Naive B cell (primary cell): ENCODE data around the gene MYO18A. TPM values are rescaled to one million over a fixed set of nuclear protein-coding genes. Genes with fewer than 3 reads are reported as not detected.
"Not testable (repeated sequence)": the region's sequence is repeated elsewhere in the genome, so short reads cannot be mapped to it uniquely, and the experiment has no call there.

Source experiments
- ATAC-seq, 2 donors: fragments of 150-1000 bp; cut with Tn5 transposase; 2 replicates each; pipeline ENCODE4 v1.10.0; 2021; ENCODE audit warnings: low read depth in 2 of 2, mild to moderate bottlenecking in 2 of 2, moderate library complexity in 2 of 2
- DNase-seq: peaks from one replicate; pipeline ENCODE4 v3.0.0; 2022
- H3K27ac Mint-ChIP-seq, 6 donors: one replicate each; pipeline ENCODE4 v1.8.0; 2020 to 2022; ENCODE audit warnings: mild to moderate bottlenecking in 6 of 6, mixed read lengths in 6 of 6, moderate library complexity in 5 of 6, inconsistent platforms in 2 of 6
- H3K27me3 Mint-ChIP-seq, 3 donors: one replicate each; pipeline ENCODE4 v1.8.0; 2021 to 2022; ENCODE audit warnings: mixed read lengths in 3 of 3, mild to moderate bottlenecking in 1 of 3
- H3K36me3 Mint-ChIP-seq, 2 donors: one replicate each; pipeline ENCODE4 v1.8.0; 2020 to 2022; ENCODE audit warnings: mixed read lengths in 2 of 2, inconsistent platforms in 1 of 2, mild to moderate bottlenecking in 1 of 2
- H3K4me1 Mint-ChIP-seq, 3 donors: one replicate each; pipeline ENCODE4 v1.8.0; 2020 to 2022; ENCODE audit warnings: mixed read lengths in 3 of 3, inconsistent platforms in 1 of 3, mild to moderate bottlenecking in 1 of 3, moderate library complexity in 1 of 3
- H3K4me3 Mint-ChIP-seq, 8 donors: one replicate each; pipeline ENCODE4 v1.8.0; 2020 to 2022; ENCODE audit warnings: mild to moderate bottlenecking in 8 of 8, mixed read lengths in 8 of 8, moderate library complexity in 8 of 8, inconsistent platforms in 2 of 8
- H3K9me3 Mint-ChIP-seq, 7 donors: one replicate each; pipeline ENCODE4 v1.8.0; 2020 to 2022; ENCODE audit warnings: mixed read lengths in 7 of 7, mild to moderate bottlenecking in 5 of 7, inconsistent platforms in 2 of 7, moderate library complexity in 1 of 7
- polyA plus RNA-seq, 6 donors: library from polyadenylated mRNA; unstranded; fragments of 300-500 nt; fragmentation: Illumina TruSeq; gene quantifications; one replicate each; pipeline ENCODE4 v1.2.3, GENCODE V29; 2021; ENCODE audit warnings: low read depth in 6 of 6

Gene MYO18A
- polyA plus RNA-seq, 6 donors from 2014 or later, result 5.1 to 51.6 (median 17.0) TPM

GRCh38 chr17:29155966-29156338, 24.2 kb downstream of the MYO18A start:
- Mint-ChIP-seq H3K36me3 (no peaks in the 10 kb centered on the region), H3K27ac (peak overlapping the region in 2 of 6 donors; percentile 61 to 65), H3K4me3 (no peak overlapping the region), H3K27me3 (peaks cover 0 to 7% (median 0%) of the 10 kb centered on the region in 3 donors), H3K4me1 (peaks cover 0 to 5% (median 0%) of the 10 kb centered on the region in 3 donors), H3K9me3 (no peaks in the 10 kb centered on the region)
- ATAC-seq (no peak), DNase-seq (no peak)

DNA sequence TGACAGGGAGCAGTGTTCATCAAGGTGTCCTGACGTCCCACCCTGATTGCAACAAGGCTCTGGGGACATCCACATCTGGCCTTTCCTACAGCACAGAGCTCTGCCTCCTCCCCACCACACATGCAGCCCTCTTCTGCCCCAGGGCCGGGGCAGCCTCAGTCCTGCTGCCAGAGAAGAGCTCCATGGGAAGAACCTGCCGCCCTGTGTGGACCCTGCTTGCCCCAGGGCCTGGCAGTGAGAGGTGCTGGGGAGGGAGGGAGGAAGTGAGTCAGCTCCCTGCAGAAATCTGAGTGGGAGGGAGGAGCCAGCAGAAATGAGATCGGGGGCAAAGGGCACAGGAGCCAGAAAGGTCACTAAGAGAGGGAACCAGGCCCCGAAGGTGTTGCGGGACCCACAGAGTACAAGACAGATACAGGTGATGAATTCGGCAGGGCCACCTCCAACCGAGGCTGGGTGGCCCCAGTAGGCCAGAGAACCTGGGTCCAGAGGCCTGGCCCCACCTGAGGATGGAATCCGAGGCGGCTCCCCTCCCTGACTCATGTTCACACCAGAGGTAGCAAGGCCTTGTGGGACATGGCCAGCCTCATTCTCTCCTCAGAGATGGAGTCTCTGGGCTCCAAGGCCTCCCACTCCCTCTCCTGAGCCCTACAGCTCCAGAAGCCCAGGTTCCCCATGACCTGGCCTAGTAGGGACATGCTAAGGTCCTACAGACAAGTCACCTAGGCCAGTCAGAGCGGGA, 24.8 kb downstream of the MYO18A start:
- Mint-ChIP-seq H3K36me3 (no peaks in the 10 kb centered on the region), H3K27ac (peak overlapping the region in 1 of 6 donors; percentile 47), H3K9me3 (no peaks in the 10 kb centered on the region), H3K27me3 (peaks cover 0 to 7% (median 0%) of the 10 kb centered on the region in 3 donors), H3K4me1 (peaks cover 0 to 10% (median 5%) of the 10 kb centered on the region in 3 donors), H3K4me3 (no peak overlapping the region)
- DNase-seq (no peak), ATAC-seq (no peak)

DNA sequence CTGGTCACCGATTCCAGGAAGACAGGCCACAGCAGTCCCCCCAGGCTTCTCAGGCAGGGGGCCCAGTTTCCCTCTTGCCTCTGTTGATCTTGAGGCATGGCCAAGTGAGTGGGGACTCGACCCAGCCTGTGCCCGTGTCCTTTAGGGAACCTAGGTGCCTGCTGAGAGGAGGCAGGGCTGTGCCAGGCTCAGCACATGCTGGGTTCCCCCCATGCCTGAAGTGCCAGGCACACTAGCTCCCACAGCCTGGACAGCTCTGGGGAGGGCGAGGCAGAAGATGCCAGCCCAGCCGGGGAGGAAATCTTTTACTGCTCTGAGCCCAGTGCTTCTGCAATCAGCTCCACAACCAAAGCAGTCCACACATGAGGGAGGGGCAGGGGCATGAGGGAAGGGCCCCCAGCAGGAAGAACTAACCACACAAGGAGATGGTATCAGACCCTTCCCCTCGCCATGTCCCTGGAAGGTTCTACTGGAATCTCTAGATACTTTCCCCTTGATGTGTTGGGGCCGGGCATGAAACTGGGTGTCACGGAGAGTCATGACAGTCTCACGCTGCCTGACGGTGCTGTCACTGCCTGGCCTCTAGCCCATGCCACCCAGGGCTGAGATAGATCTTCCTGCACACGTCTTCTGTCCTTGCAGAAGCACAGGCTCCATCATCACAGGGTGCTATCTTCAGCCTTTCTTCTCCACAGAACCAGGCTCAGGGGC, 25.5 kb downstream of the MYO18A start:
- Mint-ChIP-seq H3K4me3 (no peak overlapping the region), H3K36me3 (no peaks in the 10 kb centered on the region), H3K9me3 (no peaks in the 10 kb centered on the region), H3K4me1 (peaks cover 4 to 17% (median 12%) of the 10 kb centered on the region in 3 donors), H3K27ac (no peak overlapping the region), H3K27me3 (peaks cover 0 to 7% (median 0%) of the 10 kb centered on the region in 3 donors)
- DNase-seq (no peak), ATAC-seq (no peak)

- H3K36me3 Mint-ChIP-seq, result no peaks in the 10 kb centered on the region
- peak overlapping the region in 2 of 6 donors; percentile 16 to 73 for H3K27ac Mint-ChIP-seq
- no peak overlapping the region for H3K4me3 Mint-ChIP-seq
- ATAC-seq, result no peak
- H3K9me3 Mint-ChIP-seq, result no peaks in the 10 kb centered on the region
- peaks cover 28 to 46% (median 33%) of the 10 kb centered on the region in 3 donors for H3K4me1 Mint-ChIP-seq
- DNase-seq, result no peak
- peaks cover 0 to 7% (median 0%) of the 10 kb centered on the region in 3 donors for H3K27me3 Mint-ChIP-seq
Measured at GRCh38 chr17:29151567-29151966, 28.6 kb downstream of the MYO18A start.

GRCh38 chr17:29150161-29150560, 30.0 kb downstream of the MYO18A start:
- peak overlapping the region; percentile 81 to 97 (median 94) for H3K27ac Mint-ChIP-seq
- H3K9me3 Mint-ChIP-seq, result no peaks in the 10 kb centered on the region
- no peak for DNase-seq
- H3K4me1 Mint-ChIP-seq, result peaks cover 38 to 54% (median 41%) of the 10 kb centered on the region in 3 donors
- H3K36me3 Mint-ChIP-seq, result no peaks in the 10 kb centered on the region
- peaks cover 0 to 7% (median 0%) of the 10 kb centered on the region in 3 donors for H3K27me3 Mint-ChIP-seq
- peak overlapping the region in 7 of 8 donors; percentile 67 to 90 (median 84) for H3K4me3 Mint-ChIP-seq
- ATAC-seq, result no peak

- ATAC-seq (peak; percentile 31 to 46), DNase-seq (peak; percentile 56)
- Mint-ChIP-seq H3K4me3 (peak overlapping the region; percentile 67 to 90 (median 84)), H3K27me3 (peaks cover 0 to 2% (median 0%) of the 10 kb centered on the region in 3 donors), H3K27ac (peak overlapping the region; percentile 81 to 97 (median 94)), H3K4me1 (peaks cover 41 to 54% (median 44%) of the 10 kb centered on the region in 3 donors), H3K36me3 (no peaks in the 10 kb centered on the region), H3K9me3 (no peaks in the 10 kb centered on the region)
Measured at GRCh38 chr17:29149431-29150064, 30.6 kb downstream of the MYO18A start.

GRCh38 chr17:29148790-29149430, 31.3 kb downstream of the MYO18A start:
- Mint-ChIP-seq H3K4me3 (peak overlapping the region; percentile 67 to 90 (median 84)), H3K9me3 (no peaks in the 10 kb centered on the region), H3K27me3 (no peaks in the 10 kb centered on the region), H3K4me1 (peaks cover 45 to 60% (median 46%) of the 10 kb centered on the region in 3 donors), H3K36me3 (no peaks in the 10 kb centered on the region), H3K27ac (peak overlapping the region; percentile 81 to 97 (median 89))
- ATAC-seq, result peak; percentile 85 to 88
- DNase-seq, result peak; percentile 93

DNA sequence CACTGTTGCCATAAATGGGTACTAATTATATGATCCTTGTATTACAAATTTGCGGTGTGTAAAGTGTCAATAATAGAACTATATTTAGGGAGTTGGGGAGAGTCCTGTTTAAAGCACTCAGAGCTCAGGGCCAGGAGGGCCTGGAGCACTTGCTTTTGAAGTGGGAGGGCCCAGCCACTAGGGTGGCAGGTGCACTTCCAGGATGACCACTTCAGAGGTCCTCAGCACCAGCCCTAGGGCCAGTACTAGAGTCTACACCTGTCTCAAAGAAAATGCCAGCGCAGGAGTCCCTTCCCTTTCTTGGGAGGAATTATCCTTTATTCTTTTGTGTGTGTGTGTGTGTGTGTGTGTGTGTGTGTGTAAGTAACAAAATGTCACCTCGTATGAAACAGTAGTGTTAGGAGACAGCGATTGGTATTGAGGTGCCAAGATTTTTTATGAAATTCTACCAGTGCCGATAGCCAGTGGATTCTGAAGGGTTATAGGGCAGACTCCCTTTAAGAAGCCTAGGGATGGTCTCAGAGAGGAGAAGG, 31.9 kb downstream of the MYO18A start:
- peak overlapping the region; percentile 30 to 94 (median 82) for H3K27ac Mint-ChIP-seq
- H3K27me3 Mint-ChIP-seq, result no peaks in the 10 kb centered on the region
- no peaks in the 10 kb centered on the region for H3K9me3 Mint-ChIP-seq
- no peaks in the 10 kb centered on the region for H3K36me3 Mint-ChIP-seq
- peaks cover 50 to 65% (median 50%) of the 10 kb centered on the region in 3 donors for H3K4me1 Mint-ChIP-seq
- ATAC-seq, result no peak
- DNase-seq, result no peak
- H3K4me3 Mint-ChIP-seq, result peak overlapping the region; percentile 54 to 90 (median 72)

- H3K27ac Mint-ChIP-seq, result peak overlapping the region in 4 of 6 donors; percentile 7 to 91 (median 80)
- no peaks in the 10 kb centered on the region for H3K36me3 Mint-ChIP-seq
- no peak for DNase-seq
- no peaks in the 10 kb centered on the region for H3K9me3 Mint-ChIP-seq
- peaks cover 50 to 65% (median 54%) of the 10 kb centered on the region in 3 donors for H3K4me1 Mint-ChIP-seq
- no peak for ATAC-seq
- peak overlapping the region in 6 of 8 donors; percentile 28 to 73 (median 44) for H3K4me3 Mint-ChIP-seq
- no peaks in the 10 kb centered on the region for H3K27me3 Mint-ChIP-seq
Measured at GRCh38 chr17:29147682-29148081, 32.5 kb downstream of the MYO18A start.

GRCh38 chr17:29147228-29147627, 33.0 kb downstream of the MYO18A start:
- Mint-ChIP-seq H3K27ac (peak overlapping the region in 1 of 6 donors; percentile 81), H3K4me3 (peak overlapping the region in 1 of 8 donors; percentile 67), H3K4me1 (peaks cover 50 to 65% (median 58%) of the 10 kb centered on the region in 3 donors)
- not testable (repeated sequence) for H3K9me3 Mint-ChIP-seq, H3K27me3 Mint-ChIP-seq, H3K36me3 Mint-ChIP-seq, DNase-seq, ATAC-seq

DNA sequence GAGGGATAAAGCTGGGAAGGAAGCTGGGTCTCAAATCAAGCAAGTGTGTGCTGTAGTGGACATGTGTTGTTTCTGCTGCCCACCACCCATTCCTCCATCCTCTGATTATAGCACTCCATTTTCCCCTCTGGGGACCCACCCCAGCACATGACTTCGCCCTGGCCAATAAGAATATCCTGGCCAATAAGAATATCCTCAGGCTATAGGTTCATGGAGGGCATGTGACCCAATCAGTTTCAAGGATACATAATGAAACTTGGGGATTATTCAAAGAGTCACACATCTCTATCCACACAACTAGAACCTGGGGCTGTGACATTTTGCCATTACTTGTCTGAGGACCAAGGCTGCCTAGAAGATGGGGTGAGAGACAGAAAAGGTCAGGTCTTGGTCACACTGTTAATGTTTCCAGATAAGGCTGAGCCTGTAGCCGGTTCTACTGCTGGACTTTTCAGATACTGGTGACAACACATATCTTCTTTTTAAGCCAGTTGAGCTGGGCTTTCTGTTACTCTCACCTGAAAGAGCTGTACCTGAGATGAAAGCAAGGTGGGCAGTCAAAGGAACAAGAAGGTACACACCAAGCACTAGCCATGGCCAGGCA, 33.7 kb downstream of the MYO18A start:
- H3K27me3 Mint-ChIP-seq, result no peaks in the 10 kb centered on the region
- no peaks in the 10 kb centered on the region for H3K9me3 Mint-ChIP-seq
- no peak overlapping the region for H3K4me3 Mint-ChIP-seq
- ATAC-seq (no peak), DNase-seq (no peak)
- H3K27ac Mint-ChIP-seq, result peak overlapping the region in 4 of 6 donors; percentile 8 to 83 (median 55)
- H3K4me1 Mint-ChIP-seq, result peaks cover 52 to 68% (median 65%) of the 10 kb centered on the region in 3 donors
- H3K36me3 Mint-ChIP-seq, result no peaks in the 10 kb centered on the region

DNA sequence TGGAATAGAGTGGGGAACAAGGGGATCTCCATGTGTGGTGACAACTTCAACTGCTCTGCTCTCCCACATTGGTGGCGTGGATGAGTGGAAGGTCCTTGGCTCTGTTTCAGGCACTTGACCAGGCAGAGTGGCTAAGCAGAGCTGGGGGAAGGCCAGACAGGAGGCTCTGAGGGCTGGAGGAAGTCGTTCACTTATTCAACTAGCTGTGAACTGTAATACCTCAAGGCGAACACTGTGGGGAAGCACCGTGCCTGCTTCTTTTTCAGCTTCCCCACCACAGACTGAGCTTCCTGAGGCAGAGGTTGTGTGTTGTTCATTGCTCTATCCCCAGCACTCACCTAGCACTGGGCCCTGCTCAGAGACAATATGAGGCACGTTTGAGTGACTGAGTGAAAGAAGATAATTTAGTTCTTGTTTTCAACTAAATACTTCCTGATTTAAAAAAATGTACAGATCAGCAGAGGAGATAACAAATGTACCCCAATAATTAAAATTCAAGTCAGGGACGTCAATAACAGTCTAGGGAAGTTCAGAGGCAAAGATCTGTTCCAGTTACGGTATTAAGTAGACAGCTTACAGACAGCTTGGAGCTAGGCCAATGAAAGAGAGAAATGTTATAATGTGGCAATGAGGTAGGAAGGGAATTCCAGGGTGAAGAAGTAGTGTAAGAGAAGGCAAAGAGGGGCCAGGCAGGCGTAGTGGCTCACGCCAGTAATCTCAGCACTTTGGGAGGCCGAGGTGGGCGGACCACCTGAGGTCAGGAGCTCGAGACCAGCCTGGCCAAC, 34.7 kb downstream of the MYO18A start:
- no peaks in the 10 kb centered on the region for H3K36me3 Mint-ChIP-seq
- no peaks in the 10 kb centered on the region for H3K27me3 Mint-ChIP-seq
- H3K9me3 Mint-ChIP-seq, result no peaks in the 10 kb centered on the region
- ATAC-seq (peak; percentile 40 to 52), DNase-seq (peak; percentile 68)
- H3K4me3 Mint-ChIP-seq, result peak overlapping the region in 4 of 8 donors; percentile 25 to 64 (median 41)
- peak overlapping the region in 5 of 6 donors; percentile 41 to 82 (median 80) for H3K27ac Mint-ChIP-seq
- H3K4me1 Mint-ChIP-seq, result peaks cover 62 to 74% (median 71%) of the 10 kb centered on the region in 3 donors
